Jurkat, Clone E6-1 (cell line): ENCODE results near the gene PLPP2.

ENCODE experiments used
- DNase-seq: peaks from one replicate; pipeline ENCODE4 v3.0.0-alpha.2; 2011; ENCODE audit warnings: low read depth, low spot score
- H3K4me3 ChIP-seq: 2 replicates; pipeline ENCODE4 v1.5.1; 2011; ENCODE audit warnings: mild to moderate bottlenecking, low read length, control low read depth, moderate library complexity

Gene PLPP2

DNA sequence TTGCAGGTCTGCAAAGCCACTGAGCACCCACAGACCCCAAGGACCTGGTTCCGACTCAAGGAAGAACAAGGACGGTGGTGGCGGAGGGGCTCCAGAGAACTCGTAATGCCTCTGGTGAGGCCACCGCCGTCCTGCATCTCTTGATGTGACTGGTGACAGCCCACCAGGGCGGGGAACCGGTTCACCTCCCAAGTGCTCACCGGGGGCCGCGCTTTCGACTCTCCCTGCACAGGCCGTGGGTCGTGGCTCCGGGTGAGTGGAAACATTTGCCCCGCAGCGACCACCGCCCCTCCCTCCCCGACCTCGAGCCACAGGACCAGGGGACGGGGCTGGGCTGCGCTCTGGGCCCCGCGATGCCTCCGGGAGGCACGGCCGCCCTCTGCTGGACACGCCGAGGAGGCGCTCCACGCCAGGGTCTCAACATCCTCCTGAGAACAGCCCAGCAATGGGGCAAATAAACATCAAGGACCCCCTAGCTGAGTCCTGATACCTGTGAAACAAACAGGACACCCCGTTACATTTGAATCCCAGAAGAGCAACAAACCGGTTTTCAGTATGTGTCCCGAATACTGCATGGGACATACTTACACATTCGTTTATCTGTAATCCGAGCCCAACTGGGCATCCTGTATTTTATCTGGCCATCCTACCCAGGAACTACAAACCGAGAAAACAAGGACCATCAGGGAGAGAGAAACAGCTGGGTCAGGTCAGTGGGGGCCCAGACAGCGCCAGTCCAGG lies 3.9 kb upstream of the PLPP2 start:
- DNase-seq = peak; percentile 5

DNA sequence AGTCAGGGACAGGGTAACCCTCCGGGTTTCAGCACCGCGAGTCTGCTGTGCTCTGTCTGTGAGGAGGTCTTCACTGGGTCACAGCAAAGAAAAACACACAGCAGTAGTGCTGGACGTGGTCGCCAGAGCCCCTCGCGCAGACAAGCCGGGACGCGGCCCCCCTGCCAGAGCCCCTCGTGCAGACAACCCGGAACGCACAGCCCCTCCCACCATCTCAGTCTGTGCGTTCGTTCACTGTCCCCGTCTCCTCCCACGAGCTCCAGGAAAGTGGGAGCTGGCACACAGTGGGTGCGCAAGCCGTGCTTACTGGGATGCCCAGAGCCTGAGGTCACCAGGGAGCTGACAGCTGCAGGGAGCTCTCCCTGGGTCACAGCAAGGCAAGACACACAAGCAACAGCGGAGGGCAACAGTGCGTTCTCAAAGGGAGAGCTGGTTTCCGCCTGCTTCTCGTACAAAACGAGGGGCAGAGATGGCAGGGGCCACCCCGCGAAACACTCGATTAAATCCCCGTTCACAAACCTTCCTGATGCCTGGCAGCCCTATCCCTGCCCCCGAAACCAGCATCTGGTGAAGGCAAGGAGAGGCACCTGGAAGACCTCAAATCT lies 3.2 kb upstream of the PLPP2 start:
- DNase-seq = no peak
- no peak overlapping the region for H3K4me3 ChIP-seq

More for the DNA sequence above, 3.9 kb upstream of the PLPP2 start:
- no peak overlapping the region for H3K4me3 ChIP-seq

DNA sequence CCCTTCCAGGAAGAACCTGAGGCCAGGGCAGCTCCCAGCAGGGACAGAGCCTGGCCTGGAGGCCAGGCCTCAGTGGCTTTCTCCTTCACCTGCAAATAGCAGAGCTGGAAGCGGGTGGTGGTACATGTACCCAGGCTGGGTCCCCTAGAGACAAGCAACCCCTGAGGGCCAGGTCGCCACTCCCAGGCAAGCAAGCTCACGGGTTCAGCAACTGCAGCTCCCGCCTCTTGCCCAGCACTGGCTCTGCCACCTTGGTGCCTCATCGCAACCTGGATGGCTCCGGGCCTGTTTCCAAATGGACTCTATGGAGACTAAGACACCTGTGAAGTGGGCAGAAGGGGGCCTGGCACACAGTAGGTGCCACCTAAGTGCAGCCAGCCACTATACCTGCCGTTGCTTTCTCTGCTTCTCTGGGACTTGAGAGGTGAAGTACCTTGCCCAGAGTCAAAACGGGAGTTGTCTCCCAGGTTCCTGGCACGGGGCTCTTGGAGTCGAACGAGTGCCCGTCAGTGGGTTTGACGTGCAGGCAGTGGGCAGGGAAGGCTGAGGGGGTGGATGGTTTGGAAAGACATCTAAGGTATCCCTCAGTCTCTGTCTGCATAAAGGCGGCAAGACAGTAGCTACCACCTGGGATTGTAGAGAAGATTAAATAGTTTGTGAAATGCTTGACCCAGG lies 2.4 kb upstream of the PLPP2 start:
- H3K4me3 ChIP-seq = no peak overlapping the region
- no peak for DNase-seq

GRCh38 chr19:292951-293350 lies 1.7 kb upstream of the PLPP2 start:
- no peak for DNase-seq
- H3K4me3 ChIP-seq = no peak overlapping the region

DNA sequence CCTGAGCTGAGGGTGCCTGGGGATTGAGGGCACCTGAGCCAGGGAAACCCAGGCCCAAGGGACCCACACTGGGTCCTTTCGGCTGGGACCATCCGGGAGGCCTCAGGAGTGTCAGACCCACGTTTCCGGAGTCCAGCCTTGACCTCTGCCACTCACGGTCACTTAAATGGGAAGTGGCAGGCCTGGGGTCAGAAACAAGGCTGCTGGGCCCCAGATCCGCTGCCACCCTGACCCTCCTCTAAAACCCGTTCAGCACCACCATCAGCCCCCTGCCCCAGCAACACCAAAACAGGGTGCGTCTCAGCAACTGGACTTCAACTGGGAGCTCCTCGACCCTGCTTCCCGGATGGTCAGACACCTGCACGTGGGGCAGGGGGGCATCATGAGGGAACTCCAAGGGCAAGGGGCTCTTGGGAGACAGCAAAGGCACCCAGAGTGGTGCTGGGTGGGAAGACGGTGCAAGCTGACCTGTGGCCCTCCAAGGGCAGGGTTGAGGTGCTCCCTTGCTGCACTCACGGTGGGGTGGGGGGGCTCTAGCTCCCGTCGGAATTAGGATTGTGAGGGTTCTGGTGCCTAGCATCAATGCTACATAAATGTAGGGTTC lies 1.2 kb upstream of the PLPP2 start:
- no peak for DNase-seq
- H3K4me3 ChIP-seq = no peak overlapping the region

DNA sequence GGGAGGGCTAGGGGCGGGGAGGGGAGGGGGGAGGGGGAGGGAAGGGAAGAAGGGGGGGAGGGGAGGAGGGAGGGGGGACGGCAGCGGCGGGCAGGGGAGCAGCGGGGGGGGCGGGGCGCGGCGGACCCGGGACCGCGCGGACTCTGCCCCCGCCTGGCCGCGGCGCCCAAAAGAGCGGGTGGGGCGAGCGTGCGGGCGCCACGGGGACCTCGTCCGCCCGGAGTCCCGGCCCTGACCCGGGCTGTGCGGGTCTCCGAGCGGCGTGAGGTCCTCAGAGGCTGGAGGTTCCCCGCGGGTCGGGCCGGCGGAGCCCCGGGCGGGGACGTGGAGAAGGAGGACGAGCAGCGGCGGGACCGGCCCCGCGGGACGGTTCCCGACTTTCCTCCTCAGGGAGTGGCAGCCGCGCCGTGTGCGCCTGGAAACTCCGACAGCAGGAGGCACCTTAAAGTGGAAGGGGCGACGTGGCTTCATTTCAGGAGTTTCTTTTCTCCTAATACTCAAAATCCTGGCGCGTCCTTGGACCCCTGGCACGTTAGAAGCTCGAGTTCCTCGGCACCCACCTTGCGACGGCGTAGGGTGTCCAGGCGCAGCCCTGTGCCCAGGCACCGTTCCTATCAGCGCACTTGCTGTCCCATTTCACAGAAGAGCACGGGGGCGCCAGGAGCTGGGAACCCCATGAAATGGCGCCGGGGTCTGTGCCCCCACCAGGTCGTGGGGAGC lies 518 bp upstream of the PLPP2 start:
- DNase-seq = no peak

GRCh38 chr19:290372-291005 lies 714 bp downstream of the PLPP2 start:
- DNase-seq = no peak
- no peak overlapping the region for H3K4me3 ChIP-seq

More for the DNA sequence above, 518 bp upstream of the PLPP2 start:
- H3K4me3 ChIP-seq = no peak overlapping the region

DNA sequence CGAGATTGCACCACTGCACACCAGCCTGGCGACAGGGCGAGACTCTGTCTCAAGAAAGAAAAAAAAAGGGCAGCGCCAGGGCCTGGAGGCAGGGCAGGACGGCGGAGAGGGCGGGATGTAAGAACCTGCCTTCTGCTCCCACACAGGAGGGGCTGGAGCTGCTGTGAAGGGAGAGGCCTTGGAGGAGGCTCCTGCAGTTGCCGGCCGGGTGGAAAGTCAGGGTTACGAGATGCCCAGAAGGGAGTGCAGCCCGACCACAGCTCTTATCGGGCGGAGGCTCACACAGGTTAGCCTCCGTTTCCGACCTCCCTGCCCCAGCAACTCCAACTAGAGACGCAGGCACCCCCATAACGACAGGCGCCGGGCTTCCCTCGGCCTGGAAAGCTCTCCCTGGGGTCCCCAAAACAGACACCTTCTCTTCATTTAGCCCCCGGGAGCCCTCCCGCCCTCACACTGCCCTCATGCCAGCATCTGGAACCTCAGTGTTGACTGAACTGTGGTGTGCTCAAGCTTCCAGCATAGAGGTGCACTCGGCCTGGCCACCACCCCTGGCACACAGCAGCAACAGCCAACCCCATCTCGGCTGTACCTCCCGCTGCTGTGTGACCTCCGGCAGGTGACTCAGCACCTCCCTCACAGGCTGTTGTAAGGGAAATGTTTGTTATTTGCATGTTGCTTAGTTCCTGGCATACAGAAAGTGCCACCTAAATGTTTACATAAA lies 1.4 kb downstream of the PLPP2 start:
- no peak overlapping the region for H3K4me3 ChIP-seq
- DNase-seq = no peak

GRCh38 chr19:288911-289310 lies 2.3 kb downstream of the PLPP2 start:
- no peak overlapping the region for H3K4me3 ChIP-seq
- DNase-seq = no peak

GRCh38 chr19:287381-287871 lies 3.8 kb downstream of the PLPP2 start:
- no peak for DNase-seq
- H3K4me3 ChIP-seq = no peak overlapping the region

GRCh38 chr19:283395-283794 lies 7.8 kb downstream of the PLPP2 start:
- DNase-seq = no peak
- no peak overlapping the region for H3K4me3 ChIP-seq

- no peak overlapping the region for H3K4me3 ChIP-seq
- no peak for DNase-seq
These were observed 8.7 kb downstream of the PLPP2 start for GRCh38 chr19:282501-282900.

DNA sequence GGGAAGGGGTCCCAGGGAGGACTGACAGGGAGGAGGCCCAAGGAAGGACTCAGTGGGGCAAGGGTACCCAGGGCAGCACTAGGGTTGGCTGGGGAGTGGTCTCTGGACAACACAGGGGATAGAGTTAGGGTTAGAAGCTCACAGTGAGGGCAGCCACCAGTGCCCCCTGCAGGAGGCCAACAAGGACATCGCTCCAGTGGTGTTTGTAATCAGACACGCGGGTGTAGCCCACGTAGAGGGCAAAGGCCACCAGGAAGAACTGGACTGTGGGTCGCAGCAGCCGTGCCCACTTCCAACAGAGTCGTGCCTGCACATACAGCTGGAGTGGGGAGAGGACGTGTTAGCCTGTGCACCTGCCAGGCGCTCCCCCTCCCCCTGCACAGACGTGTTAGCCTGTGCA lies 9.2 kb downstream of the PLPP2 start:
- H3K4me3 ChIP-seq = no peak overlapping the region
- no peak for DNase-seq

- DNase-seq = no peak
- no peak overlapping the region for H3K4me3 ChIP-seq
These were observed 9.9 kb downstream of the PLPP2 start for GRCh38 chr19:281156-281853.

- DNase-seq = no peak
- H3K4me3 ChIP-seq = no peak overlapping the region
These were observed 10.6 kb downstream of the PLPP2 start for GRCh38 chr19:280541-281009.

- DNase-seq = no peak
- H3K4me3 ChIP-seq = no peak overlapping the region
These were observed 11.5 kb downstream of the PLPP2 start for GRCh38 chr19:279656-280055.

GRCh38 chr19:279231-279630 lies 12.0 kb downstream of the PLPP2 start:
- no peak overlapping the region for H3K4me3 ChIP-seq
- no peak for DNase-seq
